Caco-2 (cell line): ENCODE measurements around the gene A1CF. TPM values are rescaled to one million over a fixed set of nuclear protein-coding genes. Genes with fewer than 3 reads are reported as not detected.
"Not testable (repeated sequence)": the region's sequence is repeated elsewhere in the genome, so short reads cannot be mapped to it uniquely, and the experiment has no call there.

Source experiments
- BruUV-seq: library from RNA; stranded (reverse); fragments of 400-500 nt; replicated peaks from 2 replicates; lab custom pipeline; 2021; lab: Mats Ljungman, UMichigan
- CTCF ChIA-PET: fragments of 300-600 bp; sonication (Branson Sonifier 250); formaldehyde crosslinking; loops from one replicate; lab custom pipeline; 2022; ENCODE audit warnings: antibody characterized with exemption; lab: Charles Lee
- POLR2A ChIA-PET: fragments of 300-600 bp; sonication (Branson Sonifier 250); formaldehyde crosslinking; loops from one replicate; lab custom pipeline; 2022; ENCODE audit warnings: antibody characterized with exemption; lab: Charles Lee
- DNase-seq, 2 experiments: peaks; one replicate each; pipeline versions ENCODE4 v3.0.0 to v3.0.0-alpha.2; 2020 to 2022
- H3K27me3 ChIP-seq: replicated peaks from 2 replicates; pipeline ENCODE4 v1.6.0; 2011; ENCODE audit warnings: low read length; ENCODE audit not compliant: control insufficient read depth, insufficient read depth
- H3K36me3 ChIP-seq: 2 replicates; pipeline ENCODE4 v1.5.1; 2011; ENCODE audit warnings: low read length; ENCODE audit not compliant: control insufficient read depth, insufficient read depth
- H3K4me1 ChIP-seq: fragments of 250-450 bp; sonication (Bioruptor Pico); 2 replicates; pipeline ENCODE4 v1.5.1; 2020; ENCODE audit warnings: mild to moderate bottlenecking
- H3K4me3 ChIP-seq: 2 replicates; pipeline ENCODE4 v1.5.1; 2011; ENCODE audit warnings: low read depth, mild to moderate bottlenecking, control low read depth, low read length
- H3K9me3 ChIP-seq: fragments of 250-450 bp; sonication (Bioruptor Pico); 2 replicates; pipeline ENCODE4 v1.5.1; 2020; ENCODE audit warnings: mild to moderate bottlenecking, moderate library complexity
- H3K27ac Mint-ChIP-seq: one replicate; pipeline ENCODE4 v1.8.0; 2022; ENCODE audit warnings: mixed read lengths; ENCODE audit not compliant: unreplicated experiment
- H3K27me3 Mint-ChIP-seq: one replicate; pipeline ENCODE4 v1.8.0; 2022; ENCODE audit warnings: mixed read lengths; ENCODE audit not compliant: insufficient read depth, unreplicated experiment
- H3K36me3 Mint-ChIP-seq: one replicate; pipeline ENCODE4 v1.8.0; 2022; ENCODE audit warnings: mild to moderate bottlenecking, mixed read lengths; ENCODE audit not compliant: insufficient read depth, unreplicated experiment
- H3K4me1 Mint-ChIP-seq: one replicate; pipeline ENCODE4 v1.8.0; 2022; ENCODE audit warnings: low read depth, mixed read lengths; ENCODE audit not compliant: unreplicated experiment
- H3K4me3 Mint-ChIP-seq: one replicate; pipeline ENCODE4 v1.8.0; 2022; ENCODE audit warnings: mild to moderate bottlenecking, moderate library complexity, mixed read lengths; ENCODE audit not compliant: unreplicated experiment
- H3K9me3 Mint-ChIP-seq: one replicate; pipeline ENCODE4 v1.8.0; 2022; ENCODE audit warnings: mixed read lengths; ENCODE audit not compliant: unreplicated experiment
- CTCF ChIP-seq, 2 experiments: fragments of 200-600 bp in 1 of 2; IDR thresholded peaks; 1 replicate in 1 of 2; 2 replicates in 1 of 2; pipeline versions ENCODE4 v1.5.1 to v1.8.0; 2011 to 2022; ENCODE audit warnings: antibody characterized with exemption in 1 of 2, control low read depth in 1 of 2, inconsistent platforms in 1 of 2, low read depth in 1 of 2, low read length in 1 of 2, mild to moderate bottlenecking in 1 of 2, moderate library complexity in 1 of 2; ENCODE audit not compliant: insufficient read depth in 1 of 2, severe bottlenecking in 1 of 2, unreplicated experiment in 1 of 2
- intact Hi-C: fragments of 100-400 bp; cut with micrococcal nuclease; formaldehyde crosslinking; loops from one replicate; pipeline ENCODE4 v1.10.0; 2022; ENCODE audit not compliant: unreplicated experiment
- total RNA-seq: library from RNA; stranded (reverse); gene quantifications from 2 replicates; pipeline ENCODE4 v1.2.3, GENCODE V29; 2022

A1CF gene
- total RNA-seq, 1 experiment from 2014 or later = 29.9 TPM

GRCh38 chr10:50909334-50910014 is 24.0 kb upstream of the A1CF start:
- Histone ChIP-seq H3K4me3 (no peak overlapping the region), H3K9me3 (peaks cover 4% of the 10 kb centered on the region; the same call in 1 of the 2 replicates), H3K4me1 (no peaks in the 10 kb centered on the region), H3K36me3 (no peaks in the 10 kb centered on the region), H3K27me3 (no peaks in the 10 kb centered on the region; the same call in 1 of the 2 replicates)
- Mint-ChIP-seq H3K36me3 (no peaks in the 10 kb centered on the region), H3K27ac (no peak overlapping the region), H3K9me3 (no peaks in the 10 kb centered on the region), H3K4me3 (no peak overlapping the region), H3K4me1 (no peaks in the 10 kb centered on the region), H3K27me3 (peaks cover 4% of the 10 kb centered on the region)
- TF ChIP-seq CTCF (IDR thresholded peaks at IDR 0.05; ENCODE audit: insufficient read depth in 1 of 2, low read depth in 1 of 2, low read length in 1 of 2, severe bottlenecking in 1 of 2, unreplicated experiment in 1 of 2) = no peak
- no peak for DNase-seq
- BruUV-seq = no TSS peak
- CTCF ChIA-PET = no interaction called here
- intact Hi-C loops = no loop called here
- POLR2A ChIA-PET = no interaction called here

DNA sequence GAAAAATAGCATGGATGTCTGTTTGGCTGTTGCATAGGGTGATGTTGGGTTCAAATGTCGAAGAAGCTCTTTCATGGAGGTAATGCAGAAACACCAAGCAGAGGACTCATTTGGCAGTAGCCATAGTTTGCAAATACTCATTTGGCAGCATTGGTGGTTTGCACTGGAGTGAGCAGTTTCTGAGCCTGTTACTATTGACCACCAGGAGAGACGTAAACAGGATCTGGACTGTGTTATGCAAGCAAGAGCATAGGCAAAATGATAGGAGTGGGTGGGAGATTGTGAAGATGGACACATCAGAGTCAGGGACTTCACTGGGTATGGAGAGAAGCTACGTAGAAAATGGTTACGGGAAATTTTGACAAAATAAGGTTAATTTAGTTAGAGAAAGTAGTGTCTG is 22.9 kb upstream of the A1CF start:
- intact Hi-C loops = no loop called here
- Histone ChIP-seq H3K27me3 (no peaks in the 10 kb centered on the region), H3K36me3 (no peaks in the 10 kb centered on the region), H3K9me3 (peaks cover 4% of the 10 kb centered on the region; the same call in 1 of the 2 replicates), H3K4me3 (no peak overlapping the region), H3K4me1 (no peaks in the 10 kb centered on the region)
- no peaks in the 10 kb centered on the region for H3K27me3 Mint-ChIP-seq
- CTCF ChIA-PET = no interaction called here
- H3K27ac Mint-ChIP-seq = no peak overlapping the region
- no peaks in the 10 kb centered on the region for H3K36me3 Mint-ChIP-seq
- no peak for DNase-seq
- no peaks in the 10 kb centered on the region for H3K4me1 Mint-ChIP-seq
- POLR2A ChIA-PET = no interaction called here
- no peak for TF ChIP-seq CTCF (IDR thresholded peaks at IDR 0.05; ENCODE audit: insufficient read depth in 1 of 2, low read depth in 1 of 2, low read length in 1 of 2, severe bottlenecking in 1 of 2, unreplicated experiment in 1 of 2)
- no peaks in the 10 kb centered on the region for H3K9me3 Mint-ChIP-seq
- no peak overlapping the region for H3K4me3 Mint-ChIP-seq
- BruUV-seq = no TSS peak

DNA sequence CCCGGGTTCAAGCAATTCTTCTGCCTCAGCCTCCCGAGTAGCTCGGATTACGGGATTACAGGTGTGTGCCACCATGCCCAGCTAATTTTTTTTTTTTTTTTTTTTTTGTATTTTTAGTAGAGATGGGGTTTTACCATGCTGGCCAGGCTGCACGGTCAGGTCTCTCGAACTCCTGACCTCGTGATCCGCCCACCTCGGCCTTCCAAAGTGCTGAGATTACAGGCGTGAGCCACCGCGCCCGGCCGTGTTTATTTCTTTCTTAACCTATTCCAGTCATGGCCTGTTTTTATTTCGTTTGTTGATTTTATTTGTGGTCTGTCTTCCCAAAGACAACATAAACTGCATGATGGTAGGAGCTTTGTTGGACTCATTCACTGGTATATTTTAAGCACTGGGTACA is 20.4 kb upstream of the A1CF start:
- H3K4me3 Mint-ChIP-seq, H3K4me3 ChIP-seq, intact Hi-C loops, H3K4me1 ChIP-seq, CTCF ChIA-PET, H3K36me3 ChIP-seq, H3K27ac Mint-ChIP-seq, H3K27me3 Mint-ChIP-seq, BruUV-seq, H3K27me3 ChIP-seq, H3K9me3 ChIP-seq, H3K36me3 Mint-ChIP-seq, DNase-seq, H3K9me3 Mint-ChIP-seq, H3K4me1 Mint-ChIP-seq: not testable (repeated sequence)
- POLR2A ChIA-PET = interaction anchor here (0.5 kb wide), 1 partner anchor 19 kb away, joined by 3 read pairs; no protein-coding TSS in a partner anchor
